Trophoblast cell (in vitro differentiated cells and primary cell): ENCODE measurements around the gene SHISA5.
"Not testable (repeated sequence)": the region's sequence is repeated elsewhere in the genome, so short reads cannot be mapped to it uniquely, and the experiment has no call there.

Source experiments
- DNase-seq, 2 donors: peaks; one replicate each; pipeline ENCODE4 v3.0.0-alpha.2; 2016
- H2AFZ ChIP-seq: 2 replicates; pipeline ENCODE4 v1.6.1; 2013; ENCODE audit warnings: low read length, moderate library complexity, mild to moderate bottlenecking; ENCODE audit not compliant: insufficient read depth, poor library complexity
- H2AK5ac ChIP-seq: 2 replicates; pipeline ENCODE4 v1.6.1; 2013; ENCODE audit warnings: mild to moderate bottlenecking, low read length
- H2BK120ac ChIP-seq: 2 replicates; pipeline ENCODE4 v1.6.1; 2013; ENCODE audit warnings: low read length, mild to moderate bottlenecking, moderate library complexity; ENCODE audit not compliant: insufficient read depth, poor library complexity
- H2BK12ac ChIP-seq: 2 replicates; pipeline ENCODE4 v1.6.1; 2013; ENCODE audit warnings: mild to moderate bottlenecking, low read length, moderate library complexity
- H2BK5ac ChIP-seq: 2 replicates; pipeline ENCODE4 v1.6.1; 2013; ENCODE audit warnings: low read length, low read depth, moderate library complexity, mild to moderate bottlenecking; ENCODE audit not compliant: poor library complexity
- H3K14ac ChIP-seq: 2 replicates; pipeline ENCODE4 v1.6.1; 2013; ENCODE audit warnings: mild to moderate bottlenecking, low read length
- H3K18ac ChIP-seq: 2 replicates; pipeline ENCODE4 v1.6.1; 2013; ENCODE audit warnings: mild to moderate bottlenecking, low read length
- H3K23ac ChIP-seq: 2 replicates; pipeline ENCODE4 v1.6.1; 2013; ENCODE audit warnings: low read length
- H3K27ac ChIP-seq: 2 replicates; pipeline ENCODE4 v1.5.1; 2013; ENCODE audit warnings: low read depth, mild to moderate bottlenecking, inconsistent platforms, low read length, moderate library complexity
- H3K27me3 ChIP-seq: 2 replicates; pipeline ENCODE4 v1.6.1; 2013; ENCODE audit warnings: inconsistent platforms, mild to moderate bottlenecking, low read length, moderate library complexity; ENCODE audit not compliant: insufficient read depth
- H3K36me3 ChIP-seq, 2 experiments: 1 replicate in 1 of 2; 2 replicates in 1 of 2; pipeline ENCODE4 v1.6.1; 2013; ENCODE audit warnings: low read length in 2 of 2, mild to moderate bottlenecking in 2 of 2, moderate library complexity in 1 of 2; ENCODE audit not compliant: insufficient read depth in 2 of 2, control insufficient read depth in 1 of 2
- H3K4ac ChIP-seq: 2 replicates; pipeline ENCODE4 v1.6.1; 2013; ENCODE audit warnings: low read depth, mild to moderate bottlenecking, low read length, moderate library complexity
- H3K4me1 ChIP-seq, 2 experiments: 1 replicate in 1 of 2; 2 replicates in 1 of 2; pipeline ENCODE4 v1.6.1; 2013; ENCODE audit warnings: low read length in 2 of 2, mild to moderate bottlenecking in 2 of 2, moderate library complexity in 1 of 2; ENCODE audit not compliant: insufficient read depth in 2 of 2, control insufficient read depth in 1 of 2
- H3K4me2 ChIP-seq: 2 replicates; pipeline ENCODE4 v1.6.1; 2013; ENCODE audit warnings: inconsistent platforms, mild to moderate bottlenecking, low read length, moderate library complexity
- H3K4me3 ChIP-seq: 2 replicates; pipeline ENCODE4 v1.5.1; 2013; ENCODE audit warnings: mild to moderate bottlenecking, low read depth, low read length, inconsistent platforms
- H3K79me1 ChIP-seq: one replicate; pipeline ENCODE4 v1.6.1; 2013; ENCODE audit warnings: low read length
- H3K79me2 ChIP-seq: 2 replicates; pipeline ENCODE4 v1.6.1; 2013; ENCODE audit warnings: low read length, mild to moderate bottlenecking; ENCODE audit not compliant: control insufficient read depth, insufficient read depth, poor library complexity
- H3K9ac ChIP-seq: 2 replicates; pipeline ENCODE4 v1.6.1; 2013; ENCODE audit warnings: mild to moderate bottlenecking, low read length
- H3K9me3 ChIP-seq: 2 replicates; pipeline ENCODE4 v1.6.1; 2013; ENCODE audit warnings: low read depth, mild to moderate bottlenecking, control low read depth, inconsistent platforms, low read length; ENCODE audit not compliant: insufficient read depth
- H4K12ac ChIP-seq: 2 replicates; pipeline ENCODE4 v1.6.1; 2013; ENCODE audit warnings: low read depth, mild to moderate bottlenecking, low read length, moderate library complexity
- H4K8ac ChIP-seq: 2 replicates; pipeline ENCODE4 v1.6.1; 2013; ENCODE audit warnings: low read depth, mild to moderate bottlenecking, low read length, moderate library complexity
- H4K91ac ChIP-seq: one replicate; pipeline ENCODE4 v1.6.1; 2013; ENCODE audit warnings: low read depth, mild to moderate bottlenecking, low read length, moderate library complexity
- WGBS: extraction: QIAGEN DNeasy Blood & Tissue Kit; methylation state at CpG from one replicate; pipeline ENCODE4 v1.1.7; 2013; ENCODE audit warnings: missing lambda C conversion rate; ENCODE audit not compliant: insufficient read length, insufficient coverage; ENCODE audit errors: extremely low coverage; 5-methylcytosine and 5-hydroxymethylcytosine counted together

The SHISA5 gene

DNA sequence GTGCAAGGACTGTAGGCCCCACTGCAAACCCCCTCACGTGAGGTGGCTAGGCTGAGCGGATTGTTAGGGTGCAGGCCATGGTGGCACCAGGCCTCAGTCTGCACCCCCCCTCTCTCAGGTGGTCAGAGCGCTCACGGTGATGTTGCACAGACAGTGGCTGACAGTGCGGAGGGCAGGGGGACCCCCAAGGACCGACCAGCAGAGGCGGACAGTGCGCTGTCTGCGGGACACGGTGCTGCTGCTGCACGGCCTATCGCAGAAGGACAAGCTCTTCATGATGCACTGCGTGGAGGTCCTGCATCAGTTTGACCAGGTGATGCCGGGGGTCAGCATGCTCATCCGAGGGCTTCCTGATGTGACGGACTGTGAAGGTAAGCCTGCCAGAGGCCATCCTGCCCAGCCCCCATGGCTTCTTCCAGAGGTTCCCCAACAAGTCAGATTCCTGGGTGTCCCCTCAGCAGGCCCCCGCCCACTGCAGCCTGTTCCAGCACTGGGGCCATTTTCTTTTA, 39.2 kb downstream of the SHISA5 start:
- no peaks in the 10 kb centered on the region for H3K9me3 ChIP-seq
- WGBS = no CpG with 5 or more reads among the region's 17 CpGs
- H3K4me3 ChIP-seq = no peak overlapping the region
- no peak overlapping the region for H2BK5ac ChIP-seq
- no peak overlapping the region for H4K12ac ChIP-seq
- peaks cover 6% of the 10 kb centered on the region for H3K79me2 ChIP-seq
- no peak overlapping the region for H3K23ac ChIP-seq
- H2AK5ac ChIP-seq = no peak overlapping the region
- DNase-seq = no peak
- H3K4me1 ChIP-seq = peaks cover 11 to 14% of the 10 kb centered on the region in 2 experiments
- no peak overlapping the region for H3K4ac ChIP-seq
- H2BK12ac ChIP-seq = no peak overlapping the region
- peaks cover 51 to 62% of the 10 kb centered on the region in 2 experiments for H3K36me3 ChIP-seq
- H3K18ac ChIP-seq = no peak overlapping the region
- H3K27ac ChIP-seq = peak overlapping the region; percentile 14
- H2BK120ac ChIP-seq = no peak overlapping the region
- H3K14ac ChIP-seq = no peak overlapping the region
- H3K27me3 ChIP-seq = no peaks in the 10 kb centered on the region
- no peak overlapping the region for H3K4me2 ChIP-seq
- H3K9ac ChIP-seq = no peak overlapping the region
- H3K79me1 ChIP-seq = peaks cover 10% of the 10 kb centered on the region
- H4K8ac ChIP-seq = no peak overlapping the region
- H4K91ac ChIP-seq = no peak overlapping the region
- H2AFZ ChIP-seq = no peak overlapping the region

DNA sequence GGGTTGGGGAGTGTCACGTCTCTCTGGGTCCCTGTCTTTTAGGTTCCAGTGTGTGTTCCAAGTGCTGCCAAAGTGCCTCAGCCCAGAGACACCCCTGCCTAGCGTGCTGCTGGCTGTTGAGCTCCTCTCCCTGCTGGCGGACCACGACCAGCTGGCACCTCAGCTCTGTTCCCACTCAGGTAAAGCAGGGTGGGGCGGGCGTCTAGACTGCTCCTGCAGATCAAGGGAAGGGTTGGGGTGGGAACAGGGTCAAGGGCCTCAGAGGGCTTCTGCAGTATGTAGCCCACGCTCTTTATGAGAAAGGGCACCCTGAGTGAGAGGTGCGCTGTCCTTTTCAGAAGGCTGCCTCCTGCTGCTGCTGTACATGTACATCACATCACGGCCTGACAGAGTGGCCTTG, 40.3 kb downstream of the SHISA5 start:
- H2BK12ac ChIP-seq = no peak overlapping the region
- no peaks in the 10 kb centered on the region for H3K9me3 ChIP-seq
- H3K18ac ChIP-seq = no peak overlapping the region
- peaks cover 48 to 59% of the 10 kb centered on the region in 2 experiments for H3K36me3 ChIP-seq
- no peak overlapping the region for H2AFZ ChIP-seq
- H3K27me3 ChIP-seq = no peaks in the 10 kb centered on the region
- peaks cover 6% of the 10 kb centered on the region for H3K79me2 ChIP-seq
- no peak overlapping the region for H4K12ac ChIP-seq
- no peak overlapping the region for H3K14ac ChIP-seq
- H3K4me2 ChIP-seq = no peak overlapping the region
- H3K4ac ChIP-seq = no peak overlapping the region
- WGBS = no CpG with 5 or more reads among the region's 9 CpGs
- H4K8ac ChIP-seq = no peak overlapping the region
- no peak overlapping the region for H3K9ac ChIP-seq
- no peak overlapping the region for H2BK120ac ChIP-seq
- no peak overlapping the region for H3K27ac ChIP-seq
- H3K4me3 ChIP-seq = no peak overlapping the region
- H2AK5ac ChIP-seq = no peak overlapping the region
- H3K4me1 ChIP-seq = peaks cover 13 to 16% of the 10 kb centered on the region in 2 experiments
- H4K91ac ChIP-seq = no peak overlapping the region
- no peak overlapping the region for H3K23ac ChIP-seq
- no peak for DNase-seq
- H2BK5ac ChIP-seq = no peak overlapping the region
- H3K79me1 ChIP-seq = peaks cover 11% of the 10 kb centered on the region

DNA sequence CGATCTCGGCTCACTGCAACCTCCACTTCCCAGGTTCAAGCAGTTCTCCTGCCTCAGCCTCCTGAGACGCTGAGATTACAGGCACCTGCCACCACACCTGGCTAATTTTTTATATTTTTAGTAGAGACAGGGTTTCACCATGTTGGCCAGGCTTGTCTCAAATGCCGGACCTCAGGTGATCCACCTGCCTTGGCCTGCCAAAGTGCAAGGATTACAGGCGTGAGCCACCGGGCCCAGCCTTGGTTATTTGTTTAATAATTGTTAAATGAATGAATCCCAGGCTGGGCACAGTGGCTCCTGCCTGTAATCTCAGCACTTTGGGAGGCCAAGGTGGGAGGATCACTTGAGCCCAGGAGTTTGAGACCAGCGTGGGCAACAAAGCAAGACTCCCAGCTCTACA, 42.2 kb downstream of the SHISA5 start:
- not testable (repeated sequence) for H2BK5ac ChIP-seq, H2AK5ac ChIP-seq, H3K79me2 ChIP-seq, H3K27ac ChIP-seq, H4K12ac ChIP-seq, H3K4me2 ChIP-seq, H3K27me3 ChIP-seq, H4K91ac ChIP-seq, H3K4me3 ChIP-seq, H3K9me3 ChIP-seq, H3K18ac ChIP-seq, H3K14ac ChIP-seq, H4K8ac ChIP-seq, H2BK120ac ChIP-seq, H3K23ac ChIP-seq, H2AFZ ChIP-seq, DNase-seq, H3K4ac ChIP-seq, H2BK12ac ChIP-seq, H3K9ac ChIP-seq
- H3K4me1 ChIP-seq = peaks cover 14 to 16% of the 10 kb centered on the region in 2 experiments
- peaks cover 32 to 48% of the 10 kb centered on the region in 2 experiments for H3K36me3 ChIP-seq
- peaks cover 11% of the 10 kb centered on the region for H3K79me1 ChIP-seq
- no CpG with 5 or more reads among the region's 7 CpGs for WGBS

DNA sequence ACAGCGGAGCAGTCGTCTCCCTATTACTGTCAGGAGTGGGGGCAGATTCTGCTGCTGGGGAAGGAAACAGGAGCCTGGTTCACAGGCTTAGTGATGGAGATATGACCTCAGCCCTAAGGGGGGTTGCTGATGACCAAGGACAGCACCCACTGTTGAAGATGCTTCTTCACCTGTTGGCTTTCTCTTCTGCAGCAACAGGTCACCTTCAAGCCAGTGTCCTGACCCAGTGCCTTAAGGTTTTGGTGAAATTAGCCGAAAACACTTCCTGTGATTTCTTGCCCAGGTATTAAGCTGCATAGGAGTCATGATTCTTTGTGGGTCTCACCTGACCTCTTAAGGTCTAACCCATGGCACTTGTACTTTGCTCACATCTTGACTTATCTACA, 43.5 kb downstream of the SHISA5 start:
- Histone ChIP-seq H3K36me3 (peaks cover 32 to 51% of the 10 kb centered on the region in 2 experiments), H3K79me1 (peaks cover 3% of the 10 kb centered on the region), H3K27ac (no peak overlapping the region), H3K14ac (no peak overlapping the region), H2BK5ac (no peak overlapping the region), H4K8ac (no peak overlapping the region), H2BK12ac (no peak overlapping the region), H4K12ac (no peak overlapping the region), H3K27me3 (no peaks in the 10 kb centered on the region), H3K4ac (no peak overlapping the region), H2AK5ac (no peak overlapping the region), H3K9me3 (no peaks in the 10 kb centered on the region), H3K79me2 (no peaks in the 10 kb centered on the region), H3K9ac (no peak overlapping the region), H4K91ac (no peak overlapping the region), H2BK120ac (no peak overlapping the region), H3K4me2 (no peak overlapping the region), H2AFZ (no peak overlapping the region), H3K4me1 (peaks cover 8% of the 10 kb centered on the region in 2 experiments), H3K18ac (no peak overlapping the region), H3K4me3 (no peak overlapping the region), H3K23ac (no peak overlapping the region)
- no peak for DNase-seq
- WGBS = no CpG with 5 or more reads among the region's 3 CpGs
